ENCODE results near the gene TTLL1.
A peak's percentile ranks its signal among the peaks of the same experiment; 100 is the strongest.

Gene TTLL1

DNA sequence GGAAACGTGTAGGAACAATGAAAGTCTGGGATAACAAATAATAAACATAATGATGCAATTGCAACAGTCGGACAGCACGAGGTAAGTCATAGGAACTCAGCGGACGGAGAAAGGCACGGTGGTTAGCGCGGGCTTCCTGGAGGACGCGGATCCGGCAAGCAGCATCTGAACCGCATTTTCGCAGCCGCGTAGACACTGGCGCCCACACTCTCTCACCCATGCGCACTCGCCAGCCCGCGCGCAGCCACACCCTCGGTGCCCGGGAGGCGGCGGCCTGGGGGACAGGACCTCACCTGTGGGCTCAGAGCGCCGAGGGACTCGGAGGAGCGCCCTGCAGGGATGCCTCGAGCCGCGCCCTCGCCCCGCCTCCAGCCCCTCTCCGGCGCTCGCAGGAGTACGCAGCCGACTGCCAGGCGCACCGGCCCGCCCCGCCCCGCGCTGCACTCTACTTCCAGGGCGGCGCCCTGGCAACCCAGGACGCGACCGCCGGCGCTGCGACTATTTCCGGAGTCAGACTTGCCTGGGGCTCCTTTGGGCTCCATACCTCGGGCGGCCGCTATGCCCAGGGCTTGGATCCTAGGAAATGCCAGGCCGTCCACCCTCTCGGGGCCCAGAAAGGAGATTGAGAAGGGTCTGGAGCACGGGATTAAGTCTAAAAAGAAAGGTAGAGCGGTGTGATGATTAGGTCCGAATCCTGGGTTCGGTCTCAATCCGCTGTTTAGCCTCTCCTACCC, at the start of gene TTLL1:
TTLL1 (minus strand) TSS at position 408 of the 734 bp plus-strand sequence. CDS start 13,805 bp downstream, outside the sequence.
- Mint-ChIP-seq H3K9me3 (ENCODE audit: low read depth) (no peaks in the 10 kb centered on the region), H3K36me3 (peaks cover 8% of the 10 kb centered on the region), H3K27me3 (no peaks in the 10 kb centered on the region), H3K4me3 (peak within 1 kb of the TSS; percentile 95), H3K4me1 (ENCODE audit: low read depth) (peaks cover 19% of the 10 kb centered on the region), H3K27ac (peak within 1 kb of the TSS; percentile 92)

DNA sequence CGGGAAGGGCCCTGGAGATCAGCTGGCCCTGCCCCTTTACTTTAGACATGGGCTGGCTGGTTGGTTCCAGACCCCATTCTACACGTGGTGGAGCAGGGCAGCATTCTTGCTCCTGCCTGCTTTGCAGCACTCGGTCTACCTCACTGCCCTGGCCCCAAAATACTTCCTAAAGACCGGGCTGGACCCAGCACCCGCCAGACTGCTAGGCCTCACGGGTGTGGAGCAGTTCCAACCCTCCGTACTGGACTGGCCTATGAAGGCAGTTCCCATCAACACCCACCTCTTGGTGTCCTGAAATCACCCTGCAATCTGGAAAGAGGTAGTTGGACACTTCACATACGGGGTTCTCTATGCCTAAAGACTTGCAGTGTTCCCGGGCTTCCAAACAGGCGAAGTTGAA, 47.6 kb upstream of the TTLL1 start:
- Mint-ChIP-seq H3K9me3 (ENCODE audit: low read depth) (no peaks in the 10 kb centered on the region), H3K36me3 (peaks cover 5% of the 10 kb centered on the region), H3K27ac (no peak overlapping the region), H3K4me1 (ENCODE audit: low read depth) (peaks cover 10% of the 10 kb centered on the region), H3K27me3 (no peaks in the 10 kb centered on the region), H3K4me3 (no peak overlapping the region)

DNA sequence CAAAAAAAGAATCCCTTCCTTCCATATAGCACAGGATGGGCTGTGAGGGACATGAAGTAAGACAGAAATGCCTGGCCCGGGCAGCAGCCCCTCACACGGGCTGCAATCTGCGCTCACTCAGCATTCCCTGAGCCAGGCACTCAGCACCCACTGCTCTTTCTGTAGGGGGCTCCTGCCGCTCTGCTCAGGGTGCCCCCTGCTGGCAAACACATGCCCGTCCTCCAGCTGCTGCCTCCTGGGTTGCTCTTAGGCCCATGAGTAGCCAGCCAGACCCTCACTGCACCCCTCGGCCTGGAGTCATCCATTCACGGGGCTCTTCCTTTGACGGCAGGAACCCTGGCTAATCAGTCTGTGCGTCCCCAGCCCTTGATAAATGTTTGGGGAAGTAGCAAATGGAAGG, 47.1 kb upstream of the TTLL1 start:
- Mint-ChIP-seq H3K9me3 (ENCODE audit: low read depth) (no peaks in the 10 kb centered on the region), H3K27me3 (no peaks in the 10 kb centered on the region), H3K27ac (no peak overlapping the region), H3K4me3 (no peak overlapping the region), H3K36me3 (peaks cover 5% of the 10 kb centered on the region), H3K4me1 (ENCODE audit: low read depth) (peaks cover 7% of the 10 kb centered on the region)

DNA sequence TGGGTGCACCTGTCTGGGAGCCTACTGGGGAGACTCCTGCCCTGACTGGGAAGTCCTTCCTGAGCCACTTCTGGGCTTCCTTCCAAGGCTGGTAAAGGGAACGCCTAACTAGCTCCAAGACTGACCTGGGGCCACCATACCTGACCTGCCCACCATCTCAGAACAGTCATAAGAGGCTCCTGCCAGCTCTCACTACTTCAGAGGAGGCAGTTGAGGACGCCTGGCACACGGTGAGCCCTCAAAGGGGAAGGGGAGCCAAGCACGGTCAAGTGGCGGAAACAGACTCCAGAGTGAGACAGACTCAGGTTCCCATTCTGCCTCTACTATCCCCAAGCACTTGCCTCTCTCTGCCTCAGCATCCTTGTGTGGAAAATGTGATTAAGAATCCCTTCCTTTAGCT, 46.4 kb upstream of the TTLL1 start:
- H3K36me3 Mint-ChIP-seq = peaks cover 2% of the 10 kb centered on the region
- H3K27ac Mint-ChIP-seq = no peak overlapping the region
- peaks cover 2% of the 10 kb centered on the region for H3K4me1 Mint-ChIP-seq (ENCODE audit: low read depth)
- no peak overlapping the region for H3K4me3 Mint-ChIP-seq
- H3K9me3 Mint-ChIP-seq (ENCODE audit: low read depth) = no peaks in the 10 kb centered on the region
- H3K27me3 Mint-ChIP-seq = no peaks in the 10 kb centered on the region

DNA sequence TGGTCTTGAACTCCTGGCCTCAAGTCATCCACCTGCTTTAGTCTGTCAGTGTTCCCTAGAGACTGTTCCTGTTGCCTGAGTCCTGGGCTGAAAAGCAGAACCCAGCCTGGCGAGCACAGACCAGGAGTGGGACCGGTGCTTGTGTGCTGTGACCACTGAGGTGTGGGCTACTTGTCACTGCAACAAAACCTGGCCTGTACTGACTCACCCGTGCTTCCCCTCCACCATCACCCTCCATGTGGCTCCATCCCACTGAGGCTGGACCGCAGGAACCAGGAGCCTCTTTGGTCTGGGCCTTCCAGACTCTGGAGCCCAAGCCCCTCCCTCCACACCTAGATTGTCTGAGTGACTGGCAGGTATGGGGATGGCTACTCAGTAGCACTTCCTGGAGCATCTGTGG, 45.4 kb upstream of the TTLL1 start:
- no peak overlapping the region for H3K27ac Mint-ChIP-seq
- H3K9me3 Mint-ChIP-seq (ENCODE audit: low read depth) = no peaks in the 10 kb centered on the region
- H3K27me3 Mint-ChIP-seq = no peaks in the 10 kb centered on the region
- H3K4me1 Mint-ChIP-seq (ENCODE audit: low read depth) = no peaks in the 10 kb centered on the region
- peaks cover 2% of the 10 kb centered on the region for H3K36me3 Mint-ChIP-seq
- H3K4me3 Mint-ChIP-seq = no peak overlapping the region

DNA sequence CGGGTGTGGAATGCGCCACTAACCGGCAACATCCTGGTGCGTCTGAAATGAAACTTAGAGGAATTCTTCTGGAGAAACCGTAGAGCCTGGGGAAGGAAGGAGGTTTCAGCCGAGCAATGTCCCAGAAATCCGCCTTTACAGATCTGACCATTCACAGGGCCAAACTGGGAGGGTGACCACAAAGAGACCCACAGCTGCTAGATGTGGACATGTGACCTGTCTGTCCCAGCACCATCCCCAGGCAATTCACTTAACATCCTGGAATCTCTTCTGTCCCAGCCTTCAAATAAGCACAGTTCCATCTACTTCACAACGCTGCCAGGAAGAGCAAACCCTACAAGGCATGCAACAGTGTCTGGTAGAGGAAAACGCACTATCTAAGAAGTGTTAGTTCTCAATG, 44.2 kb upstream of the TTLL1 start:
- Mint-ChIP-seq H3K4me1 (ENCODE audit: low read depth) (no peaks in the 10 kb centered on the region), H3K27ac (no peak overlapping the region), H3K27me3 (no peaks in the 10 kb centered on the region), H3K9me3 (ENCODE audit: low read depth) (no peaks in the 10 kb centered on the region), H3K4me3 (no peak overlapping the region), H3K36me3 (peaks cover 2% of the 10 kb centered on the region)

DNA sequence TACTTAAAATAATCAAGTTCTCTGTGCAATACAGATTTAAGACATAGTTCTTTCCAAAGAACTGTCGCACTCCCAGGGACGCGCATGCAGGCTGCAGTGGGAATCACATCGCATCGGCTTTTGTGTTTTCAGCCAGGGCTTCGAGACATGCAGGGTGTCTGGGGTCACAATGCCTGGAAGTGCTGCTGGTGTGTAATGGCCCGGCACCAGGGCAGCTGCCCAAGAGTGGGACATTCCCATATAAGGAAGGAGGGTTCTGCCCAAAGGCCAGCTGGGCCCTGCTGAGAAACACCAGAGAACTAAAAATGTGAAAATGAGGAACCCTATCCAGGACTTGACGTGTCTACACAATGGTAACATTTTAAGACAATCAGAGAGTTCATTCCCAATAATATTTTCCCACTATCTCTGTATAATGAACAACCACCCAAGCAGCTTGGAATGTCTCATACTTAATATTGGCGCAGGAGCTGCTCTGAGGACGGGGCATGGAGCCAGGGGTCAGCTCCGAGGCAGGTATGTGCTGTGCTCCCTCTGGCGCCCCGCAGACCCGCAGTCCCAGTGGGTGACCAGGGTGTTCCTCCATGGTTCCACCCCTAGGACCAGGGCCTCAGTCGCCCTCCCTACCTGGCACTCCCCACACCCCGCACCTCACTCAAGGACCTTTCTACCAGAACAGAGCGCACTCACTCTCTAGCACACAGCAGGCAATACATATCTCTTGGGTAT, 42.7 kb upstream of the TTLL1 start:
- H3K36me3 Mint-ChIP-seq = peaks cover 2% of the 10 kb centered on the region
- no peak overlapping the region for H3K27ac Mint-ChIP-seq
- H3K27me3 Mint-ChIP-seq = no peaks in the 10 kb centered on the region
- peaks cover under 1% of the 10 kb centered on the region for H3K4me1 Mint-ChIP-seq (ENCODE audit: low read depth)
- H3K4me3 Mint-ChIP-seq = no peak overlapping the region
- H3K9me3 Mint-ChIP-seq (ENCODE audit: low read depth) = no peaks in the 10 kb centered on the region

DNA sequence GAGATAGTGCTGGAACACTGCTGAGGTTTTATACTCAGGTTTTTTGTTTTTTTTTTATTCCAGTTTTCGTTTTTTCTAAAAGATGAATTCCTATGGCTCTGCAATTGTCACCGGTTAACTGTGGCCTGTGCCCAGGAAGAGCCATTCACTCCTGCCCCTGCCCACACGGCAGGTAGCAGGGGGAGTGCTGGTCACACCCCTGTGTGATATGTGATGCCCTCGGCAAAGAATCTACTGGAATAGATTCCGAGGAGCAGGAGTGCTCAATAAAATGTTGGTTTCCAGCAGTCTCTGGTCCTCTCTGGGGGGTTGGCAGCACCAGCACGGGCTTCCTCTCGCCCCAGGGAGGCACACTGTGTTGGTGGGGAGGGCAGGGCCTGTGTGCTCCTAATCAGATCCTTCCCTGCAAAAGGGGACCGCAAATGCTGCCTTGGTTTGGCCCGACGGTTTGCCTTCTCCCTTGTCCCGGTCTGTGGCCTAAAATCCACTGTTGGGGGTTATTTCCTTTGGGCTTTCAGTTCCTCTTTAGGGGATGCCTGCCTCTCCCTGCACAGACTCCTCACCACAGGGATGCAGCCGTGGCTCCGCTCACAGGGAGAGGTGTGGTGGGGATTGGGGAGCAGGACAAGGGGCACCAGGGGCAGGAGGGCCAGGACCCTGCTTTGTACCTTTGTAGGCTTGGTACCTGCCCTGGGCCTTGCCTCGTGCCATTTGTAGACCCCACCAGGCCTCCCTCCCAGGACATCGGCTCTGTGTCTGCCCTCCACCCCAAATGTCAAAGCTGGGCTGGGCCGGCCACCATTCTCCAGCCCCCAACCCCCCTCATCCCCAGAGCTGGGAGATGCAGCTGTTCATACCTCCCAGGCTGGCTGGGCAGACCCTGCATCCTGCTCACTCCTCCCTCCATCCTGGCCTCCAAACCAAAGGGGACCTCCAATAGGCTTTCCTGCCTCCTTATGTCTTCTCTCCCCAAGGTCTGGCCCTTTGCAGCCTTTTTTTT, 40.5 kb upstream of the TTLL1 start:
- Mint-ChIP-seq H3K4me3 (no peak overlapping the region), H3K27ac (no peak overlapping the region), H3K4me1 (ENCODE audit: low read depth) (peaks cover 2% of the 10 kb centered on the region), H3K9me3 (ENCODE audit: low read depth) (no peaks in the 10 kb centered on the region), H3K27me3 (no peaks in the 10 kb centered on the region), H3K36me3 (peaks cover 2% of the 10 kb centered on the region)

DNA sequence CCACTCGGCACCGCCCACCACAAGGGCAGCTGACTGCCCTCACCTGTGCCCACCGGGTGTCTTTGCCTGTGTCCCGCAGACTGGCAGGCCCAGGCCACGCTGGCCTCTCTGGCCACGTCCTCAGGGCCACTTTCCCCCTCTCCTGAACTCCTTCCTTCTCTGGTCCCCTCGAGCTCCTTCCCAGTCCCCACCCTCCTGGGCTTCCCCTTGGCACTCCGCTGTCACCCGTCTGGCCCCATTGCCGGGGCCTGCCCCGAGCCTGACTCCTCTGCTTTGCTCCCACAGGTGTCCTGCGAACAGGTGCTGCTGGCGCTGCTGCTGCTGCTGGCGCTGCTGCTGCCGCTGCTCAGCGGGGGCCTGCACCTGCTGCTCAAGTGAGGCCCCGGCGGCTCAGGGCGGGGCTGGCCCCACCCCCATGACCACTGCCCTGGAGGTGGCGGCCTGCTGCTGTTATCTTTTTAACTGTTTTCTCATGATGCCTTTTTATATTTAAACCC, 39.8 kb upstream of the TTLL1 start:
- H3K27ac Mint-ChIP-seq = no peak overlapping the region
- H3K27me3 Mint-ChIP-seq = no peaks in the 10 kb centered on the region
- no peaks in the 10 kb centered on the region for H3K9me3 Mint-ChIP-seq (ENCODE audit: low read depth)
- peaks cover 2% of the 10 kb centered on the region for H3K4me1 Mint-ChIP-seq (ENCODE audit: low read depth)
- H3K36me3 Mint-ChIP-seq = peaks cover 2% of the 10 kb centered on the region
- H3K4me3 Mint-ChIP-seq = no peak overlapping the region

DNA sequence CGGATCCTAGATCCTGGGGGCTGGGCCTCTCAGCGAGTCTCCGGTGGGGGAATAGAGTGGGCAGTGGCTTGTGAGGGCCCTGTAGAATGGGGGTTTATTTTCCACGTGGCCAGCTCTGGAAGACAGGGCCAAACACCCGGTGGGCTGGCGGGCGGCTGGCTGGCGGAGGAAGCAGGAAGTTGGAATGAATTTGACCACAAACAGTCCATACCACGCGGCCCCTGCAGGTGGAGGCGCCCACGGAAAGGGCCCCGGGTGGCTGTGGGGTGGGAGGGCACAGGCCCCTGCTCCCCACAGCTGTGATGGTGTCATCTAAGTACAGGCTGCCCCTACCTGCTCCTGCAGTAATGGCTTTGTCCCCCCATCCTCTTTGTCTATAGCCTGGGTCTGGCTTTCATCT, 38.9 kb upstream of the TTLL1 start:
- Mint-ChIP-seq H3K27ac (no peak overlapping the region), H3K4me3 (no peak overlapping the region)

DNA sequence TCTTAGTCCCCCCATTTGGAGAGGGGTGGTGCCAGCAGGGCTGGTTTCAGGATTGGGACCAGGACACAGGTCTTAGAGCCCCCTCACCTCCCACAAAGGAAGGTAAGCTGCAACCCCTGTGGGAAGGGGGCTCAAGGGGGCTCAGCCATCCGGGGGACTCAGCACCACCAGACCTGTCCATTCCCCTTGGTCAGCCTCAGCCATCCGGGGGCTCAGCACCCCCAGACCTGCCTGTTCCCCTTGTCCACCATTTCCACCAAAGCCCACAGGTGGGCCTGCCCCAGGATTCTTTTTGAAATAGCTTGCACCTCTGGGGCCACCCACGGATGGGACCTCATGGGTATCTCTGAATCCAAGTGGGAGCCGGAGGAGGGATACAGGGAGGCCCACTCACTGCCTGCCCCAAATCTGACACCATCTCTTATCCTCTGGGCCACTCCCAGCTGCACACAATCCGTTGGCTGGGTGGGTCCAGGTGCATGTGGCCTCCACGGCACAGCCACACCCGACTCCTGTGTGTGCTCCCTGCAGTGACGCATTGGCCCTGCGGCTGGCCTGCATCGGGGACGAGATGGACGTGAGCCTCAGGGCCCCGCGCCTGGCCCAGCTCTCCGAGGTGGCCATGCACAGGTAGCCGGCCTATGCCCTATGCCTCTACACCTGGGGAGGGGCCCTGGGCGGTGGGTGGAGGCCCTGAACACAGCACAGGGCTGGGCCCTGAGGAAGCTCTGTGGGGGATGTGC, 38.1 kb upstream of the TTLL1 start:
- Mint-ChIP-seq H3K27me3 (no peaks in the 10 kb centered on the region), H3K9me3 (ENCODE audit: low read depth) (no peaks in the 10 kb centered on the region), H3K27ac (no peak overlapping the region), H3K4me1 (ENCODE audit: low read depth) (peaks cover 2% of the 10 kb centered on the region), H3K36me3 (no peaks in the 10 kb centered on the region), H3K4me3 (no peak overlapping the region)

More for the DNA sequence above, 38.9 kb upstream of the TTLL1 start:
- H3K36me3 Mint-ChIP-seq = no peaks in the 10 kb centered on the region
- H3K4me1 Mint-ChIP-seq (ENCODE audit: low read depth) = peaks cover 2% of the 10 kb centered on the region
- H3K27me3 Mint-ChIP-seq = no peaks in the 10 kb centered on the region
- no peaks in the 10 kb centered on the region for H3K9me3 Mint-ChIP-seq (ENCODE audit: low read depth)

DNA sequence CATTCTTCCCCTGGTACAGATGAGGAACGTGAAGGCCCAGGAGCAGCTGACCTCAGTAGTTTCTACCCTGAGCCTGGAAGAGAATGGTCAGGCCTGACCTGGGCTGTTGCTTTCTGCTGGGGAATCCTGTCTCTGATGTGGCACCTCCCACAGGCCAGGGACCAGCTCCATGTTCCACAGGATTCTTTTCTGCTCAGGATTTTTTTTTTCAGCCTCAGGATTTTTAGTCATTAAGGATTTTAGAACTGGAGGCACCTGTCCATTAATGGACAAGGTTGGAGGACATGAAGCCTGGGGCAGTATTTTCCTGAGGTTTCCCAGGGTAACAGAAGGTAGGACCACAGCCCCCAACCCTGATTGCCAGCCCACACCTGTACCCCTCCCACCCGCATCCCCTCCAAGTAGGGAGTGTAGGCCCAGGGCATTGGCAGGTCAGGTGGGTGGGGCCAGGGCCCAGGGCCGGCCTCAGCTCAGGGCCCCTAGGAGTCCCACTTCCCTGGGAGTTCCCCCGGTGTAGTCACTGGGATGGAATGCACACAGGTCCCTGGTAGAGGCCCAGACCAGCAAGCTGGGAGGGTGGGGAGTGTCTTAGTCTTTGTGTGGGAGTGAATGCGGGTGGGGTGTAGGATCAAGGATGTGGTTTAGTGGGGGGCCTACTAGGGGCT, 37.4 kb upstream of the TTLL1 start:
- Mint-ChIP-seq H3K36me3 (no peaks in the 10 kb centered on the region), H3K4me3 (no peak overlapping the region), H3K27me3 (no peaks in the 10 kb centered on the region), H3K9me3 (ENCODE audit: low read depth) (no peaks in the 10 kb centered on the region), H3K27ac (no peak overlapping the region), H3K4me1 (ENCODE audit: low read depth) (peaks cover 2% of the 10 kb centered on the region)

DNA sequence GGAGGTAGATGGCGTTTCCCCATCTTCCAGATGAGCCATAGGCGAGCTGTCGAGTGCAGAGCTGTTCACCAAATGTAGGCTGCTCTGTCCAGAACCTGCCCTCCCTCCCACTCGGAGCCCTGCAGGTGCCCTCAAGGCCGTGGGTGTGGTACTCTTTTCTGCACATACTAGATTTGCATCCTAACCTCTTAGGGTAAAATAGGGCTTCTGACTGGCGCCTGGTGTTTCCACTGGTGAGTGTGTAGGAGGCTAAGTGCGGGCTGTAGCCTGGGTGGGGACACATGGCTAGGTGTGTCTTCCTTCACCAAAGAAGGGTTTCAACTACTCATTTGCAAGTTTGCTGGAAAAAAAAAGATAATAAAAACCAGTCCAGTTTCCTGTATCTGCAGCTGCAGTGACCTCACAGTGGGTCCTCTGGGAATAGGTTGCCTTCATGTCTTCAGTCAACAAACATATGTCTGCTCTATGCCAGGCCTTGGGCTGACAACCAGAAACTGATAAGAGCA, 29.8 kb upstream of the TTLL1 start:
- H3K27me3 Mint-ChIP-seq = no peaks in the 10 kb centered on the region
- H3K36me3 Mint-ChIP-seq = no peaks in the 10 kb centered on the region
- H3K4me3 Mint-ChIP-seq = no peak overlapping the region
- H3K27ac Mint-ChIP-seq = no peak overlapping the region
- no peaks in the 10 kb centered on the region for H3K4me1 Mint-ChIP-seq (ENCODE audit: low read depth)
- no peaks in the 10 kb centered on the region for H3K9me3 Mint-ChIP-seq (ENCODE audit: low read depth)

Data from activated naive CD8-positive, alpha-beta T cell (primary cell).